ENCODE data around the gene DPYSL5.

The DPYSL5 gene

DNA sequence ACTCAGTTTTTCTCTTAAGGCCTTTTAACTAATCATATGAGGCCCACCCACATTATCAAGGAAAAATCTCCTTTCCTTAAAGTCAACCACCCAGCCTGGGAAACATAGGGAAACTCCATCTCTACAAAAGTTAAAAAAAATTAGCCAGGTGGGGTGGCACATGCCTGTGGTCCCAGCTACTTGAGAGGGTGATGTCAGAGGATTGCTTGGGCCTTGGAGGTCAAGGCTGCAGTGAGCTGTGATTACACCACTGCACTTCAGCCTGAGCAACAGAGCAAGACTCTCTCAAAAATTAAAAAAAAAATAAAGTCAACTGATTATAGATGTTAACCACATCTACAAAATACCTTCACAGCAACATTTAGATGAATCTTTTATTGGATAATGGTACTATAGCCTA, 5.8 kb downstream of the DPYSL5 start:
- peaks cover 33% of the 10 kb centered on the region for H3K27me3 Mint-ChIP-seq
- H3K4me3 Mint-ChIP-seq, result no peak overlapping the region

DNA sequence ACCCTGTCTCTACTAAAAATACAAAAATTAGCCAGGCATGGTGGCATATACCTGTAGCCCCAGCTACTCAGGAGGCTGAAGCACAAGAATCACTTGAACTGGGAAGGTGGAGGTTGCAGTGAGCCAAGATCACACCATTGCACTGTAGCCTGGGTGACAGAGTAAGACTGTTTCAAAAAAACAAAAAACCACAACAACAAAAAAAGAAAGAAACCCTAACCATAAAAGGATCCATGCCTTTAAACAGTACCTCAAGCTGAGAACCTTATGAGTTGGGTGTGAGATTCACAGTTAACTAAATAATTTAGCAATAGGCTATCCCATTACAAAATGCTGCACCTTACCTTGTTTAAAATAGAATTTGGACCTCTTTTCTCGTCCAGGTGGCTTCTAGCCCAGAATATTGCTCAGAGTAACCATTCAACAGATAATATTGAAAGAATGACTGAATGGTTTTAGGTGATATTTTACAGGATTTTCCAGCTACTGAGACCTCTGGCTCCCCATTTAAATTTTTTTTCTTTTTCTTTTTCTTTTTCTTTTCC, 6.4 kb downstream of the DPYSL5 start:
- H3K9me3 Mint-ChIP-seq, result no peaks in the 10 kb centered on the region
- peaks cover 29% of the 10 kb centered on the region for H3K27me3 Mint-ChIP-seq
- H3K4me1 Mint-ChIP-seq, result peaks cover 5% of the 10 kb centered on the region
- no peak overlapping the region for H3K27ac Mint-ChIP-seq
- no peak overlapping the region for H3K4me3 Mint-ChIP-seq
- no peaks in the 10 kb centered on the region for H3K36me3 Mint-ChIP-seq

More for the DNA sequence above, 5.8 kb downstream of the DPYSL5 start:
- Mint-ChIP-seq H3K9me3 (no peaks in the 10 kb centered on the region), H3K4me1 (peaks cover 5% of the 10 kb centered on the region), H3K27ac (no peak overlapping the region), H3K36me3 (no peaks in the 10 kb centered on the region)

DNA sequence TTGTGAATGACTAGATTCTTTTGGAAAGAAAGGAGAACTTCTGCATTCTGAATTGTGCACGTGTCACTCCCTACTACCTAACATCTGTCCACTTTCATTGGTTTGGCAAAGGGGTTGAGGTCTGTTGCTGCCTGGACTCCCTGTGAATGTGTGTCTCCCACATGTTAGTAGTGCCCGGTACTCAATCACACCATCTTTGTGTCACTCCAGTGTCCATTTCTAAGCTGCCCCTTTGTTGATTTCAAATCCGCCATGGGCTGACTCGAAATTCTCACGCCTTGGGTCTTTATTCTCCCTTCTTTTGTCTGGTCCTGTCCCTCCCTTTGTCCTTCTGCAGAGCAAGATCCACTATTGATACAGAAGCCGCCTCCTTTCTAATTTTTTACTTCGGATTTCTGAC, 7.5 kb downstream of the DPYSL5 start:
- Mint-ChIP-seq H3K9me3 (no peaks in the 10 kb centered on the region), H3K4me1 (peaks cover 5% of the 10 kb centered on the region), H3K27ac (no peak overlapping the region), H3K36me3 (no peaks in the 10 kb centered on the region), H3K27me3 (peaks cover 31% of the 10 kb centered on the region), H3K4me3 (no peak overlapping the region)

DNA sequence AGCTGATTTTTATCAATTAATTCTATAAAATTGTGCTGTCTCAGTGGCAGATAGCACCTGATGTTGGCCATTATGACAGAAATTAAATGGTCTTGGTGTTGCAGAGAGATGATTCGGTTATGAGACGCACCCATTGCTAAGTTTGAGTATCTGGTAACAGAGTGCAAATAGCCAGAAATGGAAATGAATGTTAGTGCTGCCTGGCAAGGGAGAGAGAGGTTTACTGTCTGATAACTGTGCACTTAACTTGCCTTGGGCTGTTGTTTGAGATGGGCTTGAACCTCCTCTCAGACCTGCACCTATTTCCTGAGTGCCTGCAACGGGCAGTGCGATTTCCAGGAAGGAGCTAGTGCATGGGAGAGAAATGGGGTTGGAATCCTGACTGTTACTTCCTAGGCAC, 11.7 kb downstream of the DPYSL5 start:
- H3K9me3 Mint-ChIP-seq, result no peaks in the 10 kb centered on the region
- H3K27ac Mint-ChIP-seq, result no peak overlapping the region
- H3K4me1 Mint-ChIP-seq, result peaks cover 5% of the 10 kb centered on the region
- no peaks in the 10 kb centered on the region for H3K36me3 Mint-ChIP-seq
- no peak overlapping the region for H3K4me3 Mint-ChIP-seq
- H3K27me3 Mint-ChIP-seq, result peaks cover 15% of the 10 kb centered on the region

DNA sequence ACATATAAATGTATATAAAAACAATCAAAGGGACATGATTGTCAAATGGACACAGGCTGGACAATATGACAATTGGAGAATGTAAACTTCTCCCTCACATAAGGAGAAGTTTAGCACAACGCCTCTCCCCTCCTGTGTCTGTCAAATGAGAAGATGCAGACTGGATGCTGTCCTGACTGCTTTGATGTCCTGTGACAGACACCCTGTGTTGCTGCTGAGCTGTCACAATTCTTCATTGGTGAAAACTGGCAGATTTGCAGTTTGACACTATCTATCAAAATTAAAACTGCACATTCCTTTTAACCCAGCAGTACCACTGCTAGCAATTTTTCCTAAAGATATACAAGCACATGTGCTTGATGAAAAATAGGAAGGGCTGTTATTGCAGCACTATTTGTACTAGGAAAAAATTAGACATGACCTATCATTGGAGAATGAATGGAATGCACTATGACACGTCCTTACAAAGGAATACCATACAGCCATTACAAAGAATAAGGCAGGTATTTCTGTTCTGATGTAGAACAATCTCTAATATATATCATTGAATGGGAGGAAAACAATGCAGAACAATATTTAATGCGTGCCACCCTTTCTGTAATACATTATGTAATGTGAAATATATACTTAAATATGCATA, 12.4 kb downstream of the DPYSL5 start:
- H3K36me3 Mint-ChIP-seq, result no peaks in the 10 kb centered on the region
- no peaks in the 10 kb centered on the region for H3K9me3 Mint-ChIP-seq
- H3K4me1 Mint-ChIP-seq, result peaks cover 4% of the 10 kb centered on the region
- H3K27ac Mint-ChIP-seq, result no peak overlapping the region
- H3K4me3 Mint-ChIP-seq, result no peak overlapping the region
- peaks cover 16% of the 10 kb centered on the region for H3K27me3 Mint-ChIP-seq

DNA sequence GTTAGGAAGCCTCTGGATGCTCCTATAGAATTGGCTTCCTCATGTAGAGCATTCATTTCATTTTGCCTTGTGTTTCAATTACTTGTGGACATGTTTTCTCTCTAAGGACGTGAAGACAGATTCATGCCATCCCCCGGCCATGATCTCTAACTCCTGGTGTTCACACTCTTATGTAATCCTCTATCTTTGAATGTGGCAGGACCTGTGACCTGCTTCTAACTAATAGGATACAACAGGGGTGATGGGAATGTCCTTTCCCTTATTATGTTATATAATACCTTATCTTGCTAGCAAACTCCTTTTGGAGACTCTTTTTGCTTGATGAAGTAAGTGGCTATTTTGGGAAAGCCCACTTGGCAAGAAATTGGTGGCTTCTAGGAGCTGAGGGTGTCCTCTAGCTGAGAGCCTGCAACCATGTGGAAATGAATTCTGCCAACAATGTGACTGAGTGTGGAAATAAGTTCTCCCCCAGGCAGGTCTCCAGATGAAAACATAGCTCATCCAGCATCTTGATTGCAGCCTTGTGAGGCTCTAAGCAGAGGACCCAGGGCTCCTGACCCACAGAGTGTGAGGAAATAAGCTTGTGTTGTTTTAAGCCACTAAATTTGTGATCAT, 13.8 kb downstream of the DPYSL5 start:
- Mint-ChIP-seq H3K27me3 (peaks cover 13% of the 10 kb centered on the region), H3K9me3 (no peaks in the 10 kb centered on the region), H3K4me1 (no peaks in the 10 kb centered on the region), H3K4me3 (no peak overlapping the region), H3K27ac (no peak overlapping the region), H3K36me3 (no peaks in the 10 kb centered on the region)

DNA sequence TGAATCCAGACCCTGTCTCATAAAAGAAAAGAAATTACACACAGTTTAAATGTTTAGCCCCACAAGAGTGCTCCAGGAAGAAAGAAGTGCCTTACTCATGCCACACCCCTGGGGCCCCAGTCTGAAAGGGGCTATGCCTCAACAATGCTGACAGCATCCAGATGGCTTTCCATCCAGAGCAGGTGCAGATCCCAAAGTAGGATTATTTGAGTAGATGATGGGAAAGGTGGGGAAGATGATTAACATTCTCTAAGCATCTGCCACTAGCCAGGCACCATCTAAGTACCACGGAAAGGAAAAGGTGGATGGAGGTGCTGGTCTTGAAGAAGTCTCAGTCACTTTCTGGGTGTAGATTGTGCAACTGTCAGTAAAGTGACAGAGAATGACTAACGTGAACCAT, 16.3 kb downstream of the DPYSL5 start:
- no peaks in the 10 kb centered on the region for H3K4me1 Mint-ChIP-seq
- H3K4me3 Mint-ChIP-seq, result no peak overlapping the region
- H3K27me3 Mint-ChIP-seq, result peaks cover 11% of the 10 kb centered on the region
- no peaks in the 10 kb centered on the region for H3K9me3 Mint-ChIP-seq
- no peak overlapping the region for H3K27ac Mint-ChIP-seq
- no peaks in the 10 kb centered on the region for H3K36me3 Mint-ChIP-seq

DNA sequence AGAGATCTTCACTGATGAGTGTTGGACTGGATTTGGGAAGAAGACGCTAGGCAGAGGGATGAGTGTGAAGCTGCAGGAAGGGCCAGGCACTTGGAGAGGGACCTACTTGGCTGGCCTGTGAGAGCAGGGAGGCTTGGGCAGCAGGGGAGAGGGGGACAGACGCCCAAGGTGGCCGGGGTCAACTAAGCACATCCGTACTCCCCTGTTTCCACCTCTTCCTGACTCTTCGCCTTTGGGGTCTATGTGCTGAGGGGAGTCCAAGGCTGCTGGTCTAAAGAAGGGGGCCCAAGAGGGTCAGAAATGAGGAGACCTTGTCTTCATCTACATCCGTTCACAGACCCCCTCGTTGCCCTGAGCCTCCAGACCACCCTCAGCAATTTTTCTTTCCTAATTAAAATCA, 16.7 kb downstream of the DPYSL5 start:
- Mint-ChIP-seq H3K4me3 (no peak overlapping the region), H3K36me3 (no peaks in the 10 kb centered on the region), H3K9me3 (no peaks in the 10 kb centered on the region), H3K27ac (no peak overlapping the region), H3K4me1 (no peaks in the 10 kb centered on the region), H3K27me3 (peaks cover 9% of the 10 kb centered on the region)

DNA sequence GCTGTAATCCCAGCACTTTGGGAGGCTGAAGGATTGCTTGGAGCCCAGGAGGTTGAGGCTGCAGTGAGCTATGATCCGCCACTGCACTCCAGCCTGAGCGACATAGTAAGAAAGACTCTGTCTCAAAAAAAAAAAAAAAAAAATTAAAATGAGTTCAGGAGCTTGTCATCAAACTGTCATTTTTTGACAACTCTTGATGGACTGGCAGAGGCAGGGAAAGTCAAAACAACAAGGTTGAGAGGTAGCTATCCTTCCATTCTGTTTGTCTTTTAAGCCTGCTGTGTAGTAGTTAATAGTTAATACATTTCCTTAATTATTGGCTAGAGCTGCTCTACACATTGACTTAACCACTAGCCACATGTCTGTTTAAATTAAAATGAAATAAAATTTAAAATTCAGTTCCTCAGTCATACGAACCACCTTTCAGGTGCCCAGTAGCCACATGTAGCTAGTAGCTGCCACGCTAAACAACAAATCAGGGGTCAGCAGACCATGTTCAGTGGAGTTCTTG, 22.7 kb downstream of the DPYSL5 start:
- no peaks in the 10 kb centered on the region for H3K36me3 Mint-ChIP-seq
- no peak overlapping the region for H3K27ac Mint-ChIP-seq
- no peaks in the 10 kb centered on the region for H3K9me3 Mint-ChIP-seq
- no peaks in the 10 kb centered on the region for H3K4me1 Mint-ChIP-seq
- H3K27me3 Mint-ChIP-seq, result peaks cover 5% of the 10 kb centered on the region
- H3K4me3 Mint-ChIP-seq, result no peak overlapping the region

DNA sequence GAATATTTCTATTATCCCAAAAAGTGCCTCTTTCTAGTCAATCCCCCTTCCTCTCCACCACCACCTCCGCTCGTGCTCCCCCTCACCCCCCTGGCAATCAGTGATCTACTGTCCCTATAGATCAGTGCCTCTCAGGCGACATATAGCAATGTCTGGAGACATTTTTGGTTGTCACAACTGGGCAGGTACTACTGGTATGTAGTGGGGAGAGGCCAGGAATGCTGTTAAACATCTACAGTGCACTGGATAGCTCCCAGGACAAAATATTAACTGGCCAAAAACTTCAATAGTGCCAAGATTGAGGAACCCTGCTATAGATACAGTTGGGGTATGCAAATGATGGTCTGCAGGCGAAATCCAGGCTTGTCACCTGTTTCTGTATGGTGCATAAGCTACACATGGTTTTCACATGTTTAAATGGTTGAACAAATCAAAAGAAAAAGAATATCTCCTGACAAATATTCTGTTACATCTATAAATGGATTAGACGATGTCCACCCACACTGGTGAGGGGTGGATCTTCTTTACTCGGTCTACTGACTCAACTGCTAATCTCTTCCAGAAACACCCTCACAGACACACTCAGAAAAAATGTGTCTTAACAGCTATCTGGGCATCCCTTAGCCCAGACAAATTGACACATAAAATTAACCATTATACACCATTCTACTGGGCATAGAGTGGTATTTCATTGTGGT, 25.5 kb downstream of the DPYSL5 start:
- H3K36me3 Mint-ChIP-seq, result no peaks in the 10 kb centered on the region
- H3K9me3 Mint-ChIP-seq, result no peaks in the 10 kb centered on the region
- H3K27me3 Mint-ChIP-seq, result peaks cover 5% of the 10 kb centered on the region
- no peak overlapping the region for H3K27ac Mint-ChIP-seq
- H3K4me1 Mint-ChIP-seq, result no peaks in the 10 kb centered on the region
- H3K4me3 Mint-ChIP-seq, result no peak overlapping the region

DNA sequence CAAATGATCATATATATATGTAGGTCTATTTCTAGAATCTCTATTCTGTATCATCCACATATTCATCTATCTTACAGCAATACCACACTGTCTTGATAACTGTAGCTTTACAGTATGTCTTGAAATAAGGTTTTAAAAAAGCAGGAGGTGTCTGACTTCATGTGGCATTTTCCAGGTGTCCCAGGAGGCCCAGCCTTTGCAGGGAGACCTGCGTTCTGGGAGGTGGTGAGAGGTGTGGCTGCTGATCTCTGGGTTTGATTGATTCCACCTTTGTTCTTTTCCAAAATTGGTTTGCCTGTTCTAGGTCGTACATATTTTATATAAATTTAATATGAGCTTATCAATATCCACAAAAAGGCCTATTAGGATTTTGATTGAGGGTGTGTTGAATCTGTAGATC, 26.6 kb downstream of the DPYSL5 start:
- no peak overlapping the region for H3K27ac Mint-ChIP-seq
- no peaks in the 10 kb centered on the region for H3K9me3 Mint-ChIP-seq
- no peaks in the 10 kb centered on the region for H3K4me1 Mint-ChIP-seq
- no peaks in the 10 kb centered on the region for H3K36me3 Mint-ChIP-seq
- H3K27me3 Mint-ChIP-seq, result peaks cover 5% of the 10 kb centered on the region
- no peak overlapping the region for H3K4me3 Mint-ChIP-seq

DNA sequence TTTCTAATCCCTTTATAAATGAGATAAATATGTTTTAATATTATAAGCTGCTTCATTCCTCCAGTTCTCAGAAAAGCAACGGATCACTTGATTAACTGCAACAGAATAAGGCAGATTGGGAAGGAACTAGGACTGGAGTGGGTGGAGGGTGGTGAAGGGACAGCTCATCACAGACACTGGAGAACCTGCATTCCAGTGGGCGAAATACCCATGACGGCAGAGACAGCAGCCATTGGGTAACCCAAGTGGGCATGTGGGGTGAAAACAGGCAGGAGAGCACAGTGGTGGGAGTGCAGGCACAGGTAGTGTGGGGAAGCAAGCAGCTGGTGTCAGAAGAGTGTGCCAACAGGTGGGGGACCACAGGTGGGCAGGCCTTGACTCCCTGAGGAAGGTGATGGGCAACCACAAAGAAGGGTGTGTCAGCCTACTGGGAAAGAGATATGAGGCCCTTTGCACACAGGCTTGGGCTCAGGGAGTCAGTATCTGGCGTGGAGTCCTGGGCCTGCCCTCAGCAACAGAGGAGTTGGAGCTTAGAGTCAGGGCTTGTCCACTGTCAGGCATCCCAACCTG, 27.2 kb downstream of the DPYSL5 start:
- H3K9me3 Mint-ChIP-seq, result no peaks in the 10 kb centered on the region
- H3K4me1 Mint-ChIP-seq, result no peaks in the 10 kb centered on the region
- peaks cover 2% of the 10 kb centered on the region for H3K27me3 Mint-ChIP-seq
- H3K4me3 Mint-ChIP-seq, result no peak overlapping the region
- H3K27ac Mint-ChIP-seq, result no peak overlapping the region
- no peaks in the 10 kb centered on the region for H3K36me3 Mint-ChIP-seq

DNA sequence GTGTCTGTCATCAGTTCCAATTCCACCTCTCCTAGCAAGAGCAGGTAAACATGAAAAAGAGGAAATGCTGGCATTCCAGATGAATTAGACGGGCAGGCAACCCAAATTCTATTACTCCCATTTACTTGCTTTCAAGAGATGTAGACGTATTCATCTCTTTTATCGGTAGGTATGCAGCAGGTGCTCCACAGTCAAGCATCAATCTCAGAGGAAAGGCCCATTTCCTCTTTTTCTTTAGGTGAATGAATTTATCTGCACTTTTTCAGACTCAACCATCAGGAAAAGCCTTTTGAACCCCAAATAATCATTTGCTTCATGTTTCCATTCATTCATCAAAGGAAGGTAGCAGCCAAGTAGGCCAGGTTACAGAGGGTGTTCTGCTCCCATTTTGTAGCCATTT, 27.9 kb downstream of the DPYSL5 start:
- Mint-ChIP-seq H3K27me3 (peaks cover 2% of the 10 kb centered on the region), H3K4me1 (no peaks in the 10 kb centered on the region), H3K9me3 (no peaks in the 10 kb centered on the region), H3K27ac (no peak overlapping the region), H3K36me3 (no peaks in the 10 kb centered on the region), H3K4me3 (no peak overlapping the region)

DNA sequence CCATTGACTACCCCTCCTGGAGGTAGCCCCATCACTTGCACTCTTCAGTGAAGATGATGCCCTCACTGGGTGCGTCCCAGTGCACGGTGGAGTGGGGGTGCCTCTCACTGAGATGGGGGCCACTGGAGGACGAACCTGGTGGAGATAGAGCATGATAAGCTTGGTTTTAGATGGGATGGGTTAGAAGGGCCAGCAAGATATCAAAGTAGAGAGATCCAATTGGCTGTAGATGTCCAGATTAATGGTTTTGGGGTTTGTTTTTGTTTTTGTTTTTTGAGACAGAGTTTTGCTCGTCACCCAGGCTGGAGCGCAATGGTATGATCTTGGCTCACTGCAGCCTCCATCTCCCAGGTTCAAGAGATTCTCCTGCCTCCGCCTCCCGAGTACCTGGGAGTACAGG, 28.3 kb downstream of the DPYSL5 start:
- H3K36me3 Mint-ChIP-seq, result no peaks in the 10 kb centered on the region
- H3K9me3 Mint-ChIP-seq, result no peaks in the 10 kb centered on the region
- no peak overlapping the region for H3K4me3 Mint-ChIP-seq
- no peak overlapping the region for H3K27ac Mint-ChIP-seq
- no peaks in the 10 kb centered on the region for H3K4me1 Mint-ChIP-seq
- peaks cover 2% of the 10 kb centered on the region for H3K27me3 Mint-ChIP-seq

DNA sequence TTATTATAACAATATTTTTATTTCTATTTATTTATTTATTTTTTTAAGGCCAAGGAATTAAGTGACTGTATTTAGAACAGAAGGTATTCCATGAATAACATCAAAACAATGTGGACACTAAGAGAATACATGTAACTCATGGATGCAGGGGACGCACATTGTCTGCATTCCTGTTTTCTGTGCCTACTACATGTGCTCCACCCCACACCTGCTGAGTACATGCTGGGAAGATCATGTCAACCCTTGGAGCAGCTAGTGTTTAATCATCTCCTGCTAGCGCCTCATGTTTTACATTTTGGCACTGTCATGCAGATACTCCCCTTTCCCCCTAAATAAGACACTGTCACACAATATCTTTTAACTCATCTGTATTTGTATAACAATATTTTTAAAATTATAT, 29.3 kb downstream of the DPYSL5 start:
- H3K4me3 Mint-ChIP-seq, result no peak overlapping the region
- H3K27ac Mint-ChIP-seq, result no peak overlapping the region
- H3K9me3 Mint-ChIP-seq, result no peaks in the 10 kb centered on the region
- peaks cover 2% of the 10 kb centered on the region for H3K27me3 Mint-ChIP-seq
- H3K4me1 Mint-ChIP-seq, result no peaks in the 10 kb centered on the region
- no peaks in the 10 kb centered on the region for H3K36me3 Mint-ChIP-seq

DNA sequence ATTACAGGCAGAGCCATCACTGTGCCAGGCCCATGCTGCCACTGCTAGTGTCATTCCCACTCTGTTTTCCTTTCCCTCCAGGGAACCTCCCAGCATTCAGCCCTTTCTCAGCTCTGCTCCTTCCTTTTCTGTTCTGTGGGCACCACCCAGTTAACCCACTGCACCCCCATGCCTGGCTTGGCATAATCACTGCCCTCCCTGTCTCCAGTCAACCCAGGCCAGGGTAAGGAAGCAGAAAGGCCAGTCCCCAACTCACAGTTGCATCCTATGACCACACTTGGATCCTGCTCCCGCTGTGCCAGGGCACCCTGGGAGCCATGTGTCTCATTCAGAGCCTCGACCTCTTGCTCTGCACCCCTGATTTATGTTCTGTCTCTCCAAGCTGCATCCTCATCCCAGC, 32.2 kb downstream of the DPYSL5 start:
- Mint-ChIP-seq H3K27ac (no peak overlapping the region), H3K4me3 (no peak overlapping the region), H3K4me1 (no peaks in the 10 kb centered on the region), H3K9me3 (no peaks in the 10 kb centered on the region), H3K27me3 (peaks cover 1% of the 10 kb centered on the region), H3K36me3 (no peaks in the 10 kb centered on the region)
